LoVo (cell line): ENCODE results near the gene AKT1.
A peak's percentile ranks its signal among the peaks of the same experiment; 100 is the strongest.

Experiments used
- DNase-seq: peaks from one replicate; pipeline ENCODE4 v3.0.0-alpha.2; 2016; ENCODE audit warnings: low spot score

AKT1 gene

GRCh38 chr14:104772707-104773504, 22.6 kb downstream of the AKT1 start:
- no peak for DNase-seq

- DNase-seq, result no peak
These were observed 23.4 kb downstream of the AKT1 start for GRCh38 chr14:104771918-104772706.

- DNase-seq, result no peak
These were observed 24.2 kb downstream of the AKT1 start for GRCh38 chr14:104771374-104771773.

GRCh38 chr14:104770851-104771272, 24.7 kb downstream of the AKT1 start:
- no peak for DNase-seq

- no peak for DNase-seq
These were observed 25.4 kb downstream of the AKT1 start for GRCh38 chr14:104770072-104770579.

- no peak for DNase-seq
These were observed 26.1 kb downstream of the AKT1 start for GRCh38 chr14:104769324-104770071.

GRCh38 chr14:104768437-104769323, 26.9 kb downstream of the AKT1 start:
- peak; percentile 70 for DNase-seq

- DNase-seq, result no peak
These were observed 28.0 kb downstream of the AKT1 start for GRCh38 chr14:104767634-104767918.

GRCh38 chr14:104766863-104767633, 28.5 kb downstream of the AKT1 start:
- no peak for DNase-seq

- no peak for DNase-seq
These were observed 29.2 kb downstream of the AKT1 start for GRCh38 chr14:104766256-104766862.

- DNase-seq, result no peak
These were observed 30.0 kb downstream of the AKT1 start for GRCh38 chr14:104765517-104765916.

- no peak for DNase-seq
These were observed 36.3 kb downstream of the AKT1 start for GRCh38 chr14:104758981-104759969.

GRCh38 chr14:104757681-104758392, 37.7 kb downstream of the AKT1 start:
- no peak for DNase-seq

- DNase-seq, result no peak
These were observed 38.3 kb downstream of the AKT1 start for GRCh38 chr14:104757238-104757585.

GRCh38 chr14:104756477-104757237, 38.9 kb downstream of the AKT1 start:
- DNase-seq, result no peak

- DNase-seq, result no peak
These were observed 39.9 kb downstream of the AKT1 start for GRCh38 chr14:104755621-104756020.

- DNase-seq, result no peak
These were observed 41.2 kb downstream of the AKT1 start for GRCh38 chr14:104754213-104754851.
